HUDEP-2 (cell line): ENCODE measurements around the gene CROCC.

ENCODE experiments used
- DNase-seq, 76 experiments: peaks; one replicate each; lab custom pipeline; 2025; ENCODE audit not compliant: unreplicated experiment in 76 of 76; lab: John Stamatoyannopoulos, UW

Gene CROCC

GRCh38 chr1:16965486-16966067, 43.8 kb downstream of the CROCC start:
- DNase-seq = no peak

GRCh38 chr1:16966282-16966681, 44.6 kb downstream of the CROCC start:
- DNase-seq = no peak

DNA sequence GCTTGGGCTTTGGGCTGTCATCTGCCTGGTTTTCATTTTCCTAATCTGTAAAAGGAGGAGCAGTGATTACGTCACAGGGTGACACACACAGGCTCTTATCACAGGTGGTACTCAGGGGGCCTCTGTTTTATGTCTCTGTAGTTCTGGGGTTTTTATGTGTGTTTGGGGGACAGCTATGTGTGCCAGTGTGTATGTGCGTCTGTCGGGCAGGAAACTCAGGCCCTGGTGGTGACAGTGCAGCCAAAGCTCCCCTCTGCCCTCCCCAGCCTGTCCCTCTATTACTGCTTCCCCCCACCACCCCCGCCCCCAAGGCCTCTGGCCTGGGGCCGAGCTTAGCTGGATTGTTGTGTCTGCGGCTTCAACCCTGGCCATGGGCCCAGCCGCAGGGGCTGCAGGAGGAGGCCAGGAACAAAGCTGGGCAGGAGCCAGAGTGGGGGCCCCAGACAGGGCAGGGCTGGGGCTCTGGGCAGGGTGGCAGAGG, 45.4 kb downstream of the CROCC start:
- DNase-seq = peak in 5 of 76 experiments; percentile 5 to 19 (median 13)

- no peak for DNase-seq
Observed at GRCh38 chr1:16967962-16968361, 46.2 kb downstream of the CROCC start.

GRCh38 chr1:16968372-16968771, 46.6 kb downstream of the CROCC start:
- no peak for DNase-seq

DNA sequence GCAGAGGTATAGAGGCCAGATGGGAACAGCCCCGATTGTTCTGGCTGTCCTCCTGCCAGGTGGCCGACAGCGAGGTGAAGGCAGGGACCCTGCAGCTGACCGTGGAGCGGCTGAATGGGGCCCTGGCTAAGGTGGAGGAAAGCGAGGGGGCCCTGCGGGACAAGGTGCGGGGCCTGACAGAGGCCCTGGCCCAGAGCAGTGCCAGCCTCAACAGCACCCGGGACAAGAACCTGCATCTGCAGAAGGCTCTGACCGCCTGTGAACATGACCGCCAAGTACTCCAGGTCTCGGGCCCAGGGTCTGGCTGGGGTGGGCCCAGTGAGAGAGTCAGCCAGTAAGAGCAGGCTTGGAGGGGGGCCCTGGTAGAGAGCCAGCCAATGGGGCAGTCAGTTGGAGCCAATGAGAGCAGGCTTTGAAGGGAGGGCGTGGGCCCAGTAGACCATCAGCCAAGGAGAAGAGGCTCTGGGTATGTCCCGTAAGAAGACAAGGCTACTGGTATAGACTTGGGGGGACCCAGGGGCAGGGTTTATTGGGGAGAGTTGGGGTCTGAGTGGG, 47.4 kb downstream of the CROCC start:
- no peak for DNase-seq

DNA sequence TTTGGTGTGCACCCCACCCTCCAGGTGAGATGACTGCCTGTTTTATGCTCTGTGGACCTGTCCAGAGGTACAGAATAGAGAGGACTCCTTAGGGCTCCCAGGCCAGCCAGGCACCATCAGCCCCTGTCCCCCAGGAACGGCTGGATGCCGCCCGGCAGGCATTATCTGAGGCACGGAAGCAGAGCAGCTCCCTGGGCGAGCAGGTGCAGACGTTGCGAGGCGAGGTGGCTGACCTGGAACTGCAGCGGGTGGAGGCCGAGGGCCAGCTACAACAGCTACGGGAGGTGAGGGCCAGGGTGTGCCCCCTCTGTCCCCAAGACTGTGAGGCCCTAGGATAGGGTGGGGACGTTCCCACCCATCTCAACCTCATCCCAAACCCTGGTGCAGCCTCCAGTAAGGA, 47.9 kb downstream of the CROCC start:
- no peak for DNase-seq

- DNase-seq = no peak
Observed at GRCh38 chr1:16970132-16970910, 48.6 kb downstream of the CROCC start.

DNA sequence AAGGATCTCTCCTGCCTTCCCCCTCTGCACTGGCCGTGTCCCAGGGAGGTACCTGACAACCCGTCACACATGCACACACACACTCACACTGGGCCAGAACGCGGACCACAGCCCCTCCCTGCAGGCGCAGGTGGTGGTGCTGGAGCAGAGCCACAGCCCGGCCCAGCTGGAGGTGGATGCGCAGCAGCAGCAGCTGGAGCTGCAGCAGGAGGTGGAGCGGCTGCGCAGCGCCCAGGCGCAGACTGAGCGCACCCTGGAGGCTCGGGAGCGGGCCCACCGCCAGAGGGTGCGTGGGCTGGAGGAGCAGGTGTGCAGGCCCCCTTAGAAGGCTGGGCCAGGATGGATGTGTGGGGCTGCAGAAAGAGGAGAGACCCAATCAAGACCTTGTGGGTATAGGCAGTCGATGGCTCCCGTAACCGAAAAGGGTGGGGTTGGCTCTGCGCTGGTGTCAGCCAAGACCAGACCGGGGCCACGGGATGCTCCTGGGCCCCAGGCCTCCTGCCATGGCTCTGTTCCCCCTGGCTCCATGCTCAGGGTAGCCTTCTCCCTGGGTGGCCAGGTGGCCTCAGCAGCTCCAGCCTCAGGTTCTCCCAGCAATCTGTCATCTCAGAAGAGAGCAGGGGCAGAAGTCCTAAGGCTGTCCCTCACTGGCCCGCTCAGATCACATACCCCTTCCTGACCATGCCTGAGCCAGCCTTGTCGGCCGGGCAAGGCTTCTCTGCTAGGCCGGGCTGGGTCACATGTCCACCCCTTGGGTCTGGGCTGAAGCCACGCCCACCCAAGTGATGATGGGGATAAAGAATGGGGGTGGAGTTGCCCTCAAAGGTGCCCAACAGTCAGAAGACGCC, 49.8 kb downstream of the CROCC start:
- DNase-seq = peak in 20 of 76 experiments; percentile 1 to 29 (median 16)

- no peak for DNase-seq
Observed at GRCh38 chr1:16972189-16972895, 50.6 kb downstream of the CROCC start.

- DNase-seq = no peak
Observed at GRCh38 chr1:16973215-16973614, 51.5 kb downstream of the CROCC start.

DNA sequence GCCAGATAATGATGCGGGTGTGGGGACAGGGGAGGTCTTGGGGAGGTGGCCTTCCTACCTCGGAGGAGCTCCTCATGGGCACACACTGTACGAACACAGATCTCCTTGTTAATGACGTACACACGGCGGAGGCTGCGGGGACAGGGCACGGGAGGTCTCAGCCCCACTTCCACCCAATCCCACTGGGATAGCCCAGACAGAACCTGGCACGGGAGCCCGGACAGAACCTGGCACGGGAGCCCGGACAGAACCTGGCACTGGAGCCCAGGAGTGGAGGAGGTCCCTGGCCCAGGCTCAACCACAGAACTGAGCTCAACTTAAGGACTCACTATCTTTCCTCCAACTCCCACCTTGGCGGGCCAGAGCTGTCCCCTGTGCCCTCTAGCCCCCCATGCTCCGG, 53.5 kb downstream of the CROCC start:
- DNase-seq = no peak

DNA sequence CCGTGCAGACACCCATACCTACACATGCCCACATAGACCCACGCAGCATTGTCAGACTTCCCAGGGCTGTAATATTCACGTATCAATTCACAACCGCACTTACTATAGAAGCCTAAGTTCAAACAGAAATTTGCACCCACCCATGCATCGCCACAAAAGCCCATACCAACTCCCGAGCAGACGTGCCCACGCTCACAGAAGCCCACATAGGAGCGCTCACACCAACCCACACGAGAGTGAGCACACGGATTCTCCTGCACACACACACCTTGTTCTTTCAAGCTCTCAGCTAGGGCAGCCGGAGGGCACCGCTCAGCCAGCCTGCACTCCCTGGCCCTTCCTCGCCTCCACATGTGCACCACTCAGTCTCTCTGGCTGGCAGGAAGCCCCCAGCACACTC, 54.1 kb downstream of the CROCC start:
- no peak for DNase-seq

DNA sequence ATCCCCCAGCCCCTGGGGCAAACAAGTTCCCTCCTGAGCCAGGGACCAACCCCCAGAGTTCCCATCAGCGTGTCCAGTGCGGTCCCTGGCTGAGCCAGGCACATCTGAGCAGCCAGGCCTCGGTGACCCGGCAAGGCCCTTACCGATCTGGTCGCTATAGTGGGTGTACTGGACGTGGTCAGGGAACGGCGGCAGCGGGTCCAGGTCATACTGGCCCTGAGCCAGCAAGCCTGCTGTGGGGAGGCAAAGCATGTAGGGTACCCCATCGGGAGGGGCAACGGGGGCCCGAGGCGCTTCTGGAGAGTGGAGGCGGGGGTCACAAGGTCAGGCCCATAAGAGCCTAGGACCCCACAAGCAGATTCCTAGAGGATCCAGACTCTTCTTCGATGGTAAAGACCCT, 55.2 kb downstream of the CROCC start:
- DNase-seq = no peak

GRCh38 chr1:16977377-16977776, 55.6 kb downstream of the CROCC start:
- DNase-seq = no peak

DNA sequence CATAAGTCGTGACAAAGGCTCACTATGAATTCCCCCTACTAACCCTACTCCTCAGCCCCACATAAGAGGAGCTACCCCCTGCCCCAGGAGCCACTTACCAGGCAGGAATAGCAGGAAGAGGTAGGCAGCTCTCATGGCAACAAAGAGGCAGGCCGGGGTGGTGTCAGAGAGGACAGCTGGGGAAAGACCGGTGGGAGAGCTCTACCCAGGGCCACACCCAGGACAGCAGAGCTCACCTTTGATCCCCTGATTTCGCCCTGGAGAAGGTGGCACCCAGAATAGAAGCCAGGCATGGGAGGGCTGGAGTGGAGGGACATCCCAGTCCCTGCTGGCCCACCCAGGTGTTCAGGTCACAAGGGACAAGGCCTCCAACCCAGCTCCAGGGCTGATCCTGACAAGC, 56.4 kb downstream of the CROCC start:
- no peak for DNase-seq

DNA sequence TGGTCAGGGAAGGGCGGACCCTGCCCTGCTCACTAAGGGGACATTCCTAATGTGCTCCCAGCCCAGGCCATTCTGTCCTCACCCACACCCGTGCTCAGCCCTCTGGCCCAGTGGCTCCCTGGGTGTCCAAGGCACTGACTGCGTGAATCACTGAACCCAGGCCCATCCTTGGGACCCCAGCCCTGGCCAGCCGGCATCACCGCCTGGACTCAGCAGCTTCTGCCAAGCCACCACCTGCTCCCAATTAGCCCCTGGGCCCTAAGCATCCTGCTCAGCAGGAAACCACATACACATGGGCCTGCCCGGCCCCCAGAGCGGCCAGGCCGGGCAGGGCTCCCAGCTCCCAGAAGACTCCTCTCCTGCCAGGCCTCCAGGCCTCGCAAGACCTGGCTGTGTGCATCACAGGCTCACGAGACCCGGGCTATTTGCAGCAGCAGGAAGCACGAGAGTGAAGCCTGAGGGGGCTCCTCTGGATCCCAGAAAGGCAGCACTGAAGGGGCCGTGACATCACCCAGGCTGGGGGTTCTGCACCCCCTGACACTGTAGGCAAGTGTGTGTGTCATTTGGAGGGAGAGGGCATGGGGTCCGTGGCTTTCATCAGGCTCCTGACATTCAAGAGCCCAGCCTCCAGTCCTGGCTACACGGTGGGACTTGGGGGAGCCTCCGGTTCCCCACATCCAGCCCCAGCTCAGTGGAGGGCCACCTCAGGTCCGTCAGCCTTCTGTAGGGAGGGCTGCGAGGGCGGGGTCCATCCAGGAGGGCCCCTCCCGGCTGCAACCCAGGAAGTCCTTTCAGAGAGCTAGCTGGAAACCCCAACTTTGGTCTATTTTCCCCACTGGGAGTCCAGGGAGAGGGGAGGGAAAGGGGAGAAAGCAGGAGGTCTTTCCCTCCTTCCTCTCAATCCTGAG, 57.1 kb downstream of the CROCC start:
- DNase-seq = no peak

DNA sequence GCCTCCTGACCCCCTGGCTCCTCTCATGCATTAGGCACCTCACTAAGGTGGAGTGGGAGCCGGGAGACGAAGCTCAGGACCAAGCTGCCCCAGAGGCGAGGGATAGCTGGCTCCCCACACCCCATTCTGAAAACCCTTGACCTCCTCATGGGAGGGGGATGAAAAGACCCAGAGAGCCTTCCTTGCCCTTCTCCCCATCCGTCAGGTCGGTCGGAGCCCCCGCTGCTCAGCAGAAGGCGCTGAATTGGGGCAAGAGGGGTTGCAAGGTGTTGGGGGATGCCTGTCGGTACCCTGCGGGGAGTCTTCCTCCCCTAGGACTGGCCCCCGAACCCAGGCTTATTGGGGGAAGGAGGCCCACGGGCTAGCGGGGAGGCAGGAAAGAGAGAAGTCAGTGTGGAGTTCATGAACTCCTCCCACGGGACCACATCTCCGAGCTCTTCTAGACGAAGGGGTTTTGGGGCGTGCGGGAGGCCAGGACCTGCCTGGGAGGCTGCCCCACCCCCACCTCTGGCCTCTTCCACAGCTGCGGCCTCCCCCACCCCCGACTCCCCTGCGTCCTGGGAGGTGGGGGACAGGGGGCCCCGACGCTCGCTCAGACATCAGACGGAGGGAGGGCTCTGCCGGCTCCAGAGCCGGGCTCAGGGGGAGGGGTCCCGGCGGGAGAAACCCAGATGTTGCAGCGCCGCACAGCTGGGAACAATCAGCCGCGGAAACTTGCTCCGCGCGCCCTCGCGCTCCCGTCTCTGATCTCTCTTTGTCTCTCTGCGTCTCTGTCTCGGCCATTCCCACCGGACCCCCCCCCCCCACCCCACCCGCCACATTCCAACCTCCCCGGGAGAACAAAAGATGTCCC, 58.0 kb downstream of the CROCC start:
- no peak for DNase-seq
